Activated T-cell treated with anti-CD3 and anti-CD28 coated beads, Interleukin-2, amount 50 U/mL, for 48 hours (primary cell): ENCODE data around the gene AKR1E2.
"Not testable (repeated sequence)": the region's sequence is repeated elsewhere in the genome, so short reads cannot be mapped to it uniquely, and the experiment has no call there.

Experiments
- DNase-seq, 2 experiments: peaks; one replicate each; pipeline ENCODE4 v3.0.0-alpha.2; 2020

The AKR1E2 gene

GRCh38 chr10:4815646-4816180 is 10.3 kb upstream of the AKR1E2 start:
- DNase-seq, result not testable (repeated sequence)

- no peak for DNase-seq
These were observed 9.0 kb upstream of the AKR1E2 start for GRCh38 chr10:4816966-4817365.

DNA sequence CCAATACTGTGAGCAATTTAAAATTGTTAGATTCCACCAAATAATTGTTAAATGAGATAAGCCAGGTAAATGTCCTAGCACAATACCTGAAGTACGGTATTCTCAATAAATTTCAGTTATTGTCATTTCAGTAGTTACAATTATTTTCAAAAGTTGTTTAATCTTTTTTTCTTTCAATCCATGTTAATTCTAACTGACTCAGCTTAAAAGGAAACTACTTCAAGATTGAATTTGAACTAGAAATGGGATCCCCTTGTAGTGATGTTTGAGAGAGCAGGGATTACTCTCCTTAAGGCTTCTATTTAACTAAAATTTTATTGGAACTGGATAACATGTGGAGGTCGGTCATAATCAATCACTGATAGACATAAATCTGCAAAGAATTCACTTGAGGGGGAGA is 6.9 kb upstream of the AKR1E2 start:
- DNase-seq, result no peak

GRCh38 chr10:4819707-4820106 is 6.3 kb upstream of the AKR1E2 start:
- DNase-seq, result no peak

- no peak for DNase-seq
These were observed 5.1 kb upstream of the AKR1E2 start for GRCh38 chr10:4820804-4821401.

DNA sequence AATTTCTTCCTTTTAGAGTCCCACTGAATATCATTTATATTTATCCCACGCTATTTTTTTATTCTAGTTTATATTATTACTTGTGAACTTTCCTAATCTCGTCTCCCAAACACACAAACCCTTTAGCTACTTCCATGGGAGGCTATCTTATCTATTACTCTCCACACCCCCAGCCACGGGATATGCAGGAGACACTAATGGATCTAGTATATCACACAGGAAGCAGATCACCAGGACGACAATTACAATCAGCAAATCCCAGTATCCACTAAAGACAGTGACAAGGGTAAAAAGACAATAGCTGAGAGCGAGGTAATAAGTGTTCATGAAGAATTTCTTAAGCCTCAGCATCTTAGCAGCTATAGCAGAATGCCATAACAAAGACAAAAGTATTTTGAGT is 3.8 kb upstream of the AKR1E2 start:
- no peak for DNase-seq

GRCh38 chr10:4824791-4825310 is 1.2 kb upstream of the AKR1E2 start:
- no peak for DNase-seq

GRCh38 chr10:4825456-4825867 is 545 bp upstream of the AKR1E2 start:
- no peak for DNase-seq

- DNase-seq, result no peak
These were observed 851 bp downstream of the AKR1E2 start for GRCh38 chr10:4826792-4827324.

DNA sequence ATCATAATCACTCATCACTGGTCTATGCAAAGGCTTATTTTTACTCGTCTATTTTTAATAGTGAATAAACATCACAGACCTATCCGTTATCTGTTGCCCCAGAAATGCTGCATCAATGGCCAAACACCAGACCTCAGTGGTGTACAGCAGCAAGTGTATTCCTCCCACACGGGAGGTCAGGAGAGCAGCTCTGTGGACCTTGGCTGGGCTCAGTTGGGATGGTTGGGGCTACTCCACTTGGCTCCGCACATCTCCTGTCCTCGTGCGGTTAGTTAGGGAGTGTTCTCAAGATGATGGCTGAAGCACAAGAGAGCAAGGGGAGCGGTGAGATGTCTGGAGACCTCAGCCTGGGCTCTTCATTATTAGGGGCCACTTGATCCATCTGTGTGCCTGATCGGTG is 2.0 kb downstream of the AKR1E2 start:
- no peak for DNase-seq

DNA sequence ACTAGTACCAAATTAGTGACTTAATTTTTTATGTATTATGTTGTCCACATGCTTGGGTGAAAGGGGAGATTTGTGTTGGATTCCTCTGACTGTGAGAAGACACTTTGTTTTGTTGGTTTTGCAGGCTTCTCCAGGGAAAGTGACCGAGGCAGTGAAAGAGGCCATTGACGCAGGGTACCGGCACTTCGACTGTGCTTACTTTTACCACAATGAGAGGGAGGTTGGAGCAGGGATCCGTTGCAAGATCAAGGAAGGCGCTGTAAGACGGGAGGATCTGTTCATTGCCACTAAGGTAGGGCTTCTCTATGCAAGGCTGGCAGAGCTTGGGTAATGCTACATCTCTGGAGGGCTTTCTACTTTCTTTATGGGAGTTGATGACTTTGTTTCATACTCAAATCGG is 4.5 kb downstream of the AKR1E2 start:
- DNase-seq, result no peak

GRCh38 chr10:4831091-4831490 is 5.1 kb downstream of the AKR1E2 start:
- no peak for DNase-seq

DNA sequence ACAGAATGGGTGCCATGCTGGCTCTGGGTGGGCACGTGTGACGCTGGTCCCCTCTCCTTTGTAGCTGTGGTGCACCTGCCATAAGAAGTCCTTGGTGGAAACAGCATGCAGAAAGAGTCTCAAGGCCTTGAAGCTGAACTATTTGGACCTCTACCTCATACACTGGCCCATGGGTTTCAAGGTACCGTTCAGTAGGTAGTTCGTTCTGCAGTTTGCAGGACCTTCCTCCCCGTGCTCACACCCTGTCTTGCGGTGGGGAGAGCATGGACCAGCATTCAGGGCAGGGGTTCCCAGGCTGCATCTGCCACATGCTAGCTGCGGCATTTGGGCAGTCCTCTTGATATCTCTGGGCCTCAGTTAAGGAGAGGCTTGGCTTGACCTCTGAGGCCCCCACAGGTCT is 7.3 kb downstream of the AKR1E2 start:
- DNase-seq, result no peak

- DNase-seq, result no peak
These were observed 8.9 kb downstream of the AKR1E2 start for GRCh38 chr10:4834898-4835405.

DNA sequence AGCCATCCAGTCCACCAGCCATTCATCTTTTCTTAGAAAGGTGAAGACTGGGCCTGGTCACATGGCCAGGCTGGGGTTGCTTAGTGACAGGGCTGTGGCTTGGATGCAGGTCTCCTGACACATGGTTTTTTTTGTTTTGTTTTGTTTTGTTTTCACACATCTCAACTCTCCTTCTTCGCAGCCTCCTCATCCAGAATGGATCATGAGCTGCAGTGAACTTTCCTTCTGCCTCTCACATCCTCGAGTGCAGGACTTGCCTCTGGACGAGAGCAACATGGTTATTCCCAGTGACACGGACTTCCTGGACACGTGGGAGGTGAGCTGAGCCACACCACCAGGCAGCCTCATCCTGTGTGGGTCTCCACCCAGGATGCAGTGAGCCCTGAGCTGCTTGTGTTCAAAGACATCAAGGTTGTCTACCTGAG is 9.5 kb downstream of the AKR1E2 start:
- DNase-seq, result no peak

GRCh38 chr10:4836416-4836969 is 10.5 kb downstream of the AKR1E2 start:
- no peak for DNase-seq

- no peak for DNase-seq
These were observed 11.5 kb downstream of the AKR1E2 start for GRCh38 chr10:4837551-4837950.

GRCh38 chr10:4838743-4839142 is 12.7 kb downstream of the AKR1E2 start:
- DNase-seq, result no peak

- DNase-seq, result no peak
These were observed 13.3 kb downstream of the AKR1E2 start for GRCh38 chr10:4839353-4839752.

DNA sequence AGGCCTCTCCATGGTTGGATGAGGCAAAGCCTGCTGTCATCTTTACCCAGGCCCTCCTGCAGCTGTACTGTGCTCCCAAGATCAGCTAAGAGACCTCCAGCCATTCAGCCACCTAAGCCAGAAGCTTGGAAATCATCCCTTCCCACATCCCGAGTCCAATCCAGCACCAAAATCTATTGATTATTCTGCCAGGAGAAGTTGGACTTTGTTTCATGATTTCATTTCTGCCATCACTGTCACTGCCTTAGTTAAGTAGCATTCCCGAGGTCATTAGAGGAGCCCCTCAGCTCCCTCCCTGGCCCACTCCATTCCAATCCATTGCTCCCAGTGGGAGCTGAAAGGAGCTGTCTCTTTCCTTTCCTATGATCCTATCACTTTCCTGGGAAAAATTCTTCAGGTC is 14.1 kb downstream of the AKR1E2 start:
- DNase-seq, result no peak

DNA sequence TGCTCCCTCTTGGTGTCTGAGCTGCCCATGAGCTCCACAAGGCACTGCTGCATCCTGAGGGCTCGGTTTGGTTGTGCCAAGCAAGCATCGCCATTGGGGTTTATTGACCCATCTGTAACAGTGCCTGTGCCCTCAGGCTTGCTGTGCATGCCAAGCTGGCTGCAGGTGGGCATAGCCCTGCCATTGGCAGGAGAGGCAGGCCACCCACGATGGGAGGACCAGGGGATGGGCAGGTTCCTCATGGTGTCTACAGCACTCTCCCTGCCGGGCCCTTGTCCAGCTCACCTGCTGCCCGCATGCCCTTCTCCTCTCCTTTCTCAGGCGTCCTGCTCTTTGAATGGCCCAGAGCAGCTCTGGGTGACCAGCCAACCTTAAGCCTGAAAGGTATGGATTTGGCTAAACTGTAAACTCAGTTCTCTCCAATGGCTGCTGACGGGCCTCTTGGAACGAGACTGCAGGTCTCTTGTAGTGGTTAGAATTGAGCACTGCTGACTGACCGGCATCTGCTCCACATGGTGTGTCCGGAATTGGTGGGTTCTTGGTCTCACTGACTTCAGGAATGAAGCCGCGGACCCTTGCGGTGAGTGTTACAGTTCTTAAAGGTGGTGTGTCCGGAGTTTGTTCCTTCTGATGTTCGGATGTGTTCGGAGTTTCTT is 17.6 kb downstream of the AKR1E2 start:
- no peak for DNase-seq

DNA sequence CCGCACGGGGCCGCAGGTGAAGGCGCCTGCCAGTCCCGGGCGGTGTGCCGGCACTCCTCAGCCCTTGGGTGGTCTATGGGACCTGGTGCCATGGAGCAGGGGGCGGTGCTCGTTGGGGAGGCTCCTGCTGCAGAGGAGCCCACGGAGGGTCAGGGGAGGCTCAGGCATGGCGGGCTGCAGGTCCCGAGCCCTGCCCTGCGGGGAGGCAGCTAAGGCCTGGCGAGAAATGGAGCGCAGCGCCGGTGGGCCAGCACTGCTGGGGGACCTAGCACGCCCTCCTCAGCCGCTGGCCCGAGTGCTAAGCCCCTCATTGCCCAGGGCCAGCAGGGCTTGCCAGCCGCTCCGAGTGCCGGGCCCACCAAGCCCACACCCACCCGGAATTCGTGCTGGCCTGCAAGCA is 18.9 kb downstream of the AKR1E2 start:
- no peak for DNase-seq

DNA sequence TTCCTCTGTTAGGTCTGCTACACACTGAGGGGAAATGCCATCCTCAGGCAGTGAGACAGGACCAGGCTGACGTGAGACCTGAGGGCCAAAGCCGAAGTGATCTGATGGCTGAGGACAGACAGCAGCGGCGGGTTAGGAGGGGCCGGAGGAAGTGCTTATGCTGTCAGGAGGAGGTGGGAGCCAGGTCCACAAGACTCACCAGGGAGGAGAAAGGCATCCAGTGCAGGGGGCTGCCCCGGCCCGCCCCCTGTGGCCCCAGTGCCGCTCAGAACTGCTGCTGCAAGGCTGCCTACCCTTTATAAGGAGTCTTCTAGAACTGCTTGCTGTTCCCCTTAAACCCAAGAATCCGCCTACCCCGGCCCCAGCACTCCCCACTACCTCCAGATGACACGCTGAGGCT is 19.8 kb downstream of the AKR1E2 start:
- no peak for DNase-seq

DNA sequence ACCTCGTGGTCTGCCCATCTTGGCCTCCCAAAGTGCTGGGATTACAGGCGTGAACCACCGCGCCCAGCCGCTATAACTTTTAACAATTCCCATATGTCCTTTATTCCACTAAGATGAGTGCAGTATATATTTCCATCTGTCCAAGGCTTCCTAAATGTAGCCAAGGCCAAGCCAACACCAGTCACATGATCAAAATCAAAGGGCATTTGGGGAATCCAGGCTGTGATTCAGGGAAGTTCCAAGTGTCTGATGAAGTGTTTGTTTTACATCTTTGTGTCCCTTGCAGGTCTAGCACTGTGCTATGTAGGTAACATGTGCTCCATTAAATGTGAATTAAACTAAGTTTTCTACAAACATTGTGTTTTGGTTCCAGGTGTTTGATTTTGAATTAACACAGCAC is 20.8 kb downstream of the AKR1E2 start:
- no peak for DNase-seq
